Sciatic nerve (tissue), 2 donors: ENCODE results near the gene DYRK1A. TPM values are rescaled to one million over a fixed set of nuclear protein-coding genes. Genes with fewer than 3 reads are reported as not detected.
A peak's percentile ranks its signal among the peaks of the same experiment; 100 is the strongest.

Source experiments
- ATAC-seq: fragments of 200-7000 bp; cut with Tn5 transposase; one replicate; pipeline ENCODE4 v1.9.1; 2020; ENCODE audit warnings: mild to moderate bottlenecking, moderate library complexity
- DNase-seq: peaks from one replicate; pipeline ENCODE4 v3.0.0-alpha.2; 2020; ENCODE audit warnings: low spot score
- intact Hi-C: fragments of 100-400 bp; cut with DNase I; formaldehyde crosslinking; loops from one replicate; pipeline ENCODE4 v1.14.2; 2022
- total RNA-seq: library from RNA; stranded (reverse); fragmentation: NEBNext Ultra II Directional; extraction: Animal tissue kit (Norgen Biotek cat#: 25700); gene quantifications from one replicate; pipeline ENCODE4 v1.2.1, GENCODE V29; 2021
- donor health status: DM: no; HTN: no; CAD: no.
- donor health status: DM: no; HTN: no; CAD: no.

The DYRK1A gene
- total RNA-seq, 1 donor from 2014 or later = 77.6 TPM

GRCh38 chr21:37432710-37433455, 66.3 kb downstream of the DYRK1A start:
- no peak for DNase-seq
- intact Hi-C loops = no loop called here
- ATAC-seq = no peak

GRCh38 chr21:37433456-37433840, 66.9 kb downstream of the DYRK1A start:
- ATAC-seq = no peak

GRCh38 chr21:37435120-37435519, 68.5 kb downstream of the DYRK1A start:
- intact Hi-C loops = no loop called here
- ATAC-seq = peak; percentile 97
- DNase-seq = no peak

More at GRCh38 chr21:37433456-37433840, 66.9 kb downstream of the DYRK1A start:
- no peak for DNase-seq
- intact Hi-C loops = no loop called here

GRCh38 chr21:37435711-37436110, 69.1 kb downstream of the DYRK1A start:
- no peak for DNase-seq
- intact Hi-C loops = no loop called here
- no peak for ATAC-seq

- intact Hi-C loops = no loop called here
- ATAC-seq = no peak
- no peak for DNase-seq
These were observed 69.6 kb downstream of the DYRK1A start for GRCh38 chr21:37436174-37436573.

- intact Hi-C loops = no loop called here
- no peak for DNase-seq
These were observed 71.0 kb downstream of the DYRK1A start for GRCh38 chr21:37437376-37438080.

GRCh38 chr21:37443683-37444082, 77.1 kb downstream of the DYRK1A start:
- no peak for ATAC-seq
- intact Hi-C loops = no loop called here

More at GRCh38 chr21:37437376-37438080, 71.0 kb downstream of the DYRK1A start:
- no peak for ATAC-seq

GRCh38 chr21:37445228-37445627, 78.7 kb downstream of the DYRK1A start:
- ATAC-seq = no peak
- intact Hi-C loops = no loop called here
- DNase-seq = no peak

More at GRCh38 chr21:37443683-37444082, 77.1 kb downstream of the DYRK1A start:
- no peak for DNase-seq

GRCh38 chr21:37446552-37446951, 80.0 kb downstream of the DYRK1A start:
- no peak for ATAC-seq
- intact Hi-C loops = no loop called here
- DNase-seq = no peak

GRCh38 chr21:37447288-37447936, 80.8 kb downstream of the DYRK1A start:
- DNase-seq (no peak), ATAC-seq (no peak)
- intact Hi-C loops = no loop called here

- intact Hi-C loops = no loop called here
- ATAC-seq = no peak
- DNase-seq = no peak
These were observed 82.8 kb downstream of the DYRK1A start for GRCh38 chr21:37449302-37449937.

GRCh38 chr21:37450445-37450941, 83.9 kb downstream of the DYRK1A start:
- intact Hi-C loops = no loop called here
- no peak for ATAC-seq
- DNase-seq = no peak

GRCh38 chr21:37451446-37451845, 84.9 kb downstream of the DYRK1A start:
- intact Hi-C loops = no loop called here
- ATAC-seq = no peak
- no peak for DNase-seq

- DNase-seq (no peak), ATAC-seq (peak; percentile 44)
- intact Hi-C loops = no loop called here
These were observed 85.7 kb downstream of the DYRK1A start for GRCh38 chr21:37452227-37452626.

GRCh38 chr21:37453350-37453749, 86.8 kb downstream of the DYRK1A start:
- ATAC-seq (no peak), DNase-seq (no peak)
- intact Hi-C loops = no loop called here

GRCh38 chr21:37454869-37455503, 88.4 kb downstream of the DYRK1A start:
- DNase-seq (no peak), ATAC-seq (no peak)
- intact Hi-C loops = no loop called here

GRCh38 chr21:37455504-37455911, 88.9 kb downstream of the DYRK1A start:
- DNase-seq (no peak), ATAC-seq (no peak)
- intact Hi-C loops = no loop called here

- intact Hi-C loops = no loop called here
- DNase-seq (no peak), ATAC-seq (peak; percentile 30)
These were observed 92.2 kb downstream of the DYRK1A start for GRCh38 chr21:37458669-37459276.
